K562 (cell line): Measurements from ENCODE around the gene CDHR2. TPM values are rescaled to one million over a fixed set of nuclear protein-coding genes. Genes with fewer than 3 reads are reported as not detected.

ENCODE experiments used
- ATAC-seq: fragments of 200-7000 bp; cut with Tn5 transposase; 3 replicates; pipeline ENCODE4 v1.9.1; 2020; ENCODE audit warnings: moderate library complexity
- BruUV-seq: library from RNA; stranded (reverse); fragments of 400-500 nt; replicated peaks from 2 replicates; lab custom pipeline; 2021; lab: Mats Ljungman, UMichigan
- CTCF ChIA-PET: fragments of 300-600 bp; formaldehyde crosslinking; extraction: SDS; loops from one replicate; lab custom pipeline; 2021; ENCODE audit warnings: low intra/inter-chr PET ratio; lab: Yijun Ruan, JAX
- POLR2A ChIA-PET: fragments of 300-600, 350-650 bp; sonication (Branson Sonifier 250); formaldehyde crosslinking; extraction: SDS; loops from one replicate; lab custom pipeline; 2021; ENCODE audit warnings: antibody characterized with exemption, inconsistent platforms; lab: Yijun Ruan, JAX
- DNase-seq, 4 experiments: peaks; one replicate each; pipeline versions ENCODE4 v3.0.0 to v3.0.0-alpha.2; 2011 to 2018; ENCODE audit warnings: low spot score in 3 of 4, mixed read lengths in 3 of 4; ENCODE audit errors: extremely low read depth in 1 of 4
- FAIRE-seq: peaks from 2 replicates; lab custom pipeline; 2011; peaks lifted over from hg19 to GRCh38; lab: Jason Lieb, UNC
- H2AFZ ChIP-seq: 2 replicates; pipeline ENCODE4 v1.6.0; 2011; ENCODE audit warnings: low read depth, low read length, control low read depth, inconsistent platforms
- H3K27ac ChIP-seq: fragments of 200-600 bp; 3 replicates; pipeline ENCODE4 v1.8.0; 2011; ENCODE audit warnings: low read depth, mild to moderate bottlenecking, control low read depth, inconsistent platforms, low read length, moderate library complexity, mixed read lengths; ENCODE audit errors: extremely low read depth
- H3K27me3 ChIP-seq, 2 experiments: fragments of 300-600 bp in 1 of 2; 2 replicates in 1 of 2; 3 replicates in 1 of 2; pipeline versions ENCODE4 v1.6.0 to v1.8.0; 2011; ENCODE audit warnings: inconsistent platforms in 2 of 2, low read length in 2 of 2, mild to moderate bottlenecking in 1 of 2, mixed read lengths in 1 of 2, moderate library complexity in 1 of 2; ENCODE audit not compliant: control insufficient read depth in 2 of 2, insufficient read depth in 2 of 2
- H3K36me3 ChIP-seq: fragments of 300-600 bp; 3 replicates; pipeline ENCODE4 v1.8.0; 2011; ENCODE audit warnings: mild to moderate bottlenecking, low read length, inconsistent platforms; ENCODE audit not compliant: control insufficient read depth, insufficient read depth
- H3K4me1 ChIP-seq, 2 experiments: fragments of 200-600 bp in 1 of 2; replicated peaks in 1 of 2; 2 replicates in 1 of 2; 3 replicates in 1 of 2; pipeline versions ENCODE4 v1.5.1 to v1.8.0; 2011; ENCODE audit warnings: inconsistent platforms in 2 of 2, low read length in 2 of 2, mild to moderate bottlenecking in 1 of 2, mixed read lengths in 1 of 2, moderate library complexity in 1 of 2; ENCODE audit not compliant: control insufficient read depth in 2 of 2, insufficient read depth in 2 of 2
- H3K4me2 ChIP-seq: 2 replicates; pipeline ENCODE4 v1.6.1; 2011; ENCODE audit warnings: low read length, control low read depth, inconsistent platforms, mixed read lengths; ENCODE audit not compliant: insufficient read depth
- H3K4me3 ChIP-seq: fragments of 200-600 bp; sonication (generic), shearing (Covaris generic); 2 replicates; pipeline ENCODE4 v1.5.1; 2016; ENCODE audit warnings: control low read depth, inconsistent platforms
- H3K79me2 ChIP-seq: fragments of 200-600 bp; 3 replicates; pipeline ENCODE4 v1.8.0; 2011; ENCODE audit warnings: low read length, inconsistent platforms; ENCODE audit not compliant: control insufficient read depth, insufficient read depth
- H3K9ac ChIP-seq, 2 experiments: 2 replicates each; pipeline versions ENCODE4 v1.6.0 to v1.6.1; 2011; ENCODE audit warnings: low read depth in 2 of 2, low read length in 2 of 2, control low read depth in 1 of 2, inconsistent platforms in 1 of 2, mild to moderate bottlenecking in 1 of 2, mixed read lengths in 1 of 2; ENCODE audit not compliant: insufficient read depth in 1 of 2
- H3K9me1 ChIP-seq: one replicate; pipeline ENCODE4 v1.6.0; 2011; ENCODE audit warnings: inconsistent platforms, mild to moderate bottlenecking, low read length, moderate library complexity; ENCODE audit not compliant: control insufficient read depth, insufficient read depth
- H3K9me3 ChIP-seq: replicated peaks from 2 replicates; pipeline ENCODE4 v1.5.1; 2011; ENCODE audit warnings: low read depth, low read length, inconsistent platforms; ENCODE audit not compliant: control insufficient read depth, insufficient read depth
- H4K20me1 ChIP-seq: replicated peaks from 2 replicates; pipeline ENCODE4 v1.6.1; 2011; ENCODE audit warnings: low read length, inconsistent platforms, mixed read lengths; ENCODE audit not compliant: control insufficient read depth, insufficient read depth
- DMBX1 ChIP-seq: fragments of 250-450 bp; sonication (Bioruptor Pico); IDR thresholded peaks from 2 replicates; pipeline ENCODE4 v1.8.0; 2022; ENCODE audit warnings: inconsistent platforms, mild to moderate bottlenecking, moderate library complexity, borderline replicate concordance
- E2F3 ChIP-seq: fragments of 250-450 bp; sonication (Bioruptor Pico); IDR thresholded peaks from 2 replicates; pipeline ENCODE4 v1.4.0; 2020; ENCODE audit warnings: mild to moderate bottlenecking
- POLR2G ChIP-seq: fragments of 200-400 bp; formaldehyde crosslinking; IDR thresholded peaks from 2 replicates; pipeline ENCODE4 v1.6.1; 2017; ENCODE audit warnings: low read depth, mild to moderate bottlenecking, antibody characterized with exemption, low read length, moderate library complexity
- RBFOX2 ChIP-seq: fragments of 200-400 bp; formaldehyde crosslinking; IDR thresholded peaks from 2 replicates; pipeline ENCODE4 v1.6.1; 2017; ENCODE audit warnings: low read depth, mild to moderate bottlenecking, low read length, moderate library complexity
- SMAD4 ChIP-seq: fragments of 250-450 bp; sonication (Bioruptor Pico); conservative IDR thresholded peaks from 2 replicates; pipeline ENCODE4 v1.8.0; 2021; ENCODE audit warnings: inconsistent platforms, mild to moderate bottlenecking, moderate library complexity
- ZFP30 ChIP-seq: fragments of 250-450 bp; sonication (Bioruptor Pico); IDR thresholded peaks from 2 replicates; pipeline ENCODE4 v1.8.0; 2022; ENCODE audit warnings: moderate library complexity, mild to moderate bottlenecking, inconsistent platforms, borderline replicate concordance
- ZNF347 ChIP-seq: fragments of 450-650 bp; formaldehyde crosslinking; IDR thresholded peaks from 2 replicates; pipeline ENCODE4 v1.4.0; 2020; ENCODE audit warnings: low read depth, mild to moderate bottlenecking, moderate library complexity
- ZNF589 ChIP-seq: fragments of 200-800 bp; sonication (Bioruptor generic); IDR thresholded peaks from 2 replicates; pipeline ENCODE4 v1.6.1; 2016; ENCODE audit warnings: low read depth, missing genetic modification characterization, missing compliant biosample characterization
- WGBS: fragments of 100-300 bp; shearing (Covaris generic); methylation state at CpG from one replicate; pipeline ENCODE4 v1.1.6; 2016; ENCODE audit warnings: low coverage, mixed read lengths; ENCODE audit not compliant: insufficient coverage; ENCODE audit errors: missing lambda C conversion rate; 5-methylcytosine and 5-hydroxymethylcytosine counted together
- in situ Hi-C: fragments of 300-500 bp; cut with MboI; formaldehyde crosslinking; loops from 4 replicates; pipeline ENCODE4 v1.15.0; 2018; ENCODE audit warnings: inconsistent platforms, mixed read lengths
- intact Hi-C: fragments of 100-400 bp; cut with micrococcal nuclease; formaldehyde crosslinking; loops from 2 replicates; pipeline ENCODE4 v1.14.2; 2022
- polyA plus RNA-seq, 8 experiments: library from polyadenylated mRNA; depleted of rRNA in 4 of 8; stranded (reverse) in 5 of 8; unstranded in 3 of 8; fragments of >200 nt; fragmentation: Nextera tagmentation in 2 of 8; fragmentation: Illumina TruSeq in 1 of 8; extraction: Ambion mirVana in 2 of 8; extraction: Trizol in 1 of 8; gene quantifications; 2 replicates each; pipeline versions ENCODE4 v1.2.1 to v1.2.3, GENCODE V29; 2011 to 2014; ENCODE audit warnings: inconsistent platforms in 1 of 8, missing spikeins in 1 of 8
- total RNA-seq, 7 experiments: library from RNA; depleted of rRNA in 6 of 7; stranded (reverse); fragments of >200 nt in 6 of 7; fragmentation: Illumina TruSeq in 2 of 7; extraction: Trizol in 2 of 7; gene quantifications; 2 replicates each; pipeline versions ENCODE4 v1.2.1 to v1.2.3, GENCODE V29; 2011 to 2021; ENCODE audit warnings: low replicate concordance in 1 of 7
- TF ChIP-seq, protein P1 (sequence below): fragments of 450-650 bp; IDR thresholded peaks from 2 replicates; pipeline ENCODE4 v1.6.1; 2016; ENCODE audit warnings: mild to moderate bottlenecking, moderate library complexity

Gene CDHR2
- total and polyA plus RNA-seq, 9 of the 15 experiments (the other 6 are each of a cell fraction or from before 2014, with no cell fraction given) = 0.01 to 0.62 (median 0.09) TPM; not detected in 2

DNA sequence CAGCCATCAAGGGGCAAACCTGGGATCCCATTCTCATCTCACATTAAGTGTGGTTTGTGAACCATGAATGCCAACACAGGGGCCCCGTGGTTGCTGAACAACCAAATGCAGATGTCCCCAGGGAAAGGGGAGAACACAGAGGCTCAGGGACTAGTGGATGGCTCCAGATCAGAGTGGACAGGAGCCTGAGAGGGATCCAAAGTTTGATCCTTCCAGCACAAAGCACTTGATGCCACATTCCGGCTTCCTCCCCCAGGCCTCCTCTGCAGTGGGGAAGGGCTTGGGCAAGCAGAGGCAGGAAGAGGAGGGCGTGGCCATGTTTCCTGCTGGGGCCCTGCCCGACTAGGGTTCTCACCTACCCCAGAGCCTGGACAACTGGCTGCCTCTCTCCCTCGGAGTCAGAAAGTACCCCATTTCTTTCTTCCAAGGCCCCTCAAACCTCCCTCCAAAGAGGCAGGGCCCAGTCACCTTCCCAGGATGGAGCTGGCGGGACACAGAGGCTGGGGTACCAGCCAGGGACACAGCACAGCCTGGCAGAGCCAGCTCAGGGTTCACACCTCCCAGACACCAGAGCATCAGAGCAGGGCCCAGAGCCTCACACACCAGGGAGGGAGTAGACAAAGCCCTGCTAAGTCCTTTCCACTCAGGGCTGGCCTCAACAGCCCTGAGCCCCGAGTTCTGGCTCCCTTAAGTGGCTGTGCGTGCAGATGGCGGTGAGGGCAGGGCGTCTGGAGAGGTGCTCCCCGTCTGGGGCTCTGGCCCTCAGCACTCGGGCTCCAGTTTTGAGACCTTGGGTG, 7.6 kb upstream of the CDHR2 start:
- H3K27ac ChIP-seq = peak overlapping the region; percentile 77
- H3K27me3 ChIP-seq = no peaks in the 10 kb centered on the region
- H3K79me2 ChIP-seq = peaks cover 26% of the 10 kb centered on the region
- CTCF ChIA-PET = no interaction called here
- peaks cover 41 to 52% of the 10 kb centered on the region in 2 experiments for H3K4me1 ChIP-seq
- H3K9me1 ChIP-seq = no peaks in the 10 kb centered on the region
- in situ Hi-C loops = no loop called here
- no peaks in the 10 kb centered on the region for H3K9me3 ChIP-seq
- FAIRE-seq (peak; percentile 82), ATAC-seq (peak; percentile 38), DNase-seq (peak in 3 of 4 experiments; percentile 52 to 87 (median 67))
- no TSS peak for BruUV-seq
- peak overlapping the region; percentile 51; the same call in 1 of the 2 replicates for H3K4me3 ChIP-seq
- POLR2A ChIA-PET = interaction anchor here (0.5 to 1.6 kb wide), 2 partner anchors 10 to 17 kb away, joined by 3 to 4 read pairs; no protein-coding TSS in a partner anchor
- peak overlapping the region; percentile 94 for H3K4me2 ChIP-seq
- H2AFZ ChIP-seq = peak overlapping the region; percentile 78
- WGBS = 23% methylated on average over 10 of the region's 12 CpGs
- H3K9ac ChIP-seq = peak overlapping the region; percentile 75 to 94
- intact Hi-C loops = loop anchor here (2.0 kb wide), 1 partner anchor 125 kb away; the partner anchor contains the start of gene CLTB
- H4K20me1 ChIP-seq = no peaks in the 10 kb centered on the region
- H3K36me3 ChIP-seq = no peaks in the 10 kb centered on the region; the same call in 2 of the 3 replicates
- TF ChIP-seq, protein P1, sequence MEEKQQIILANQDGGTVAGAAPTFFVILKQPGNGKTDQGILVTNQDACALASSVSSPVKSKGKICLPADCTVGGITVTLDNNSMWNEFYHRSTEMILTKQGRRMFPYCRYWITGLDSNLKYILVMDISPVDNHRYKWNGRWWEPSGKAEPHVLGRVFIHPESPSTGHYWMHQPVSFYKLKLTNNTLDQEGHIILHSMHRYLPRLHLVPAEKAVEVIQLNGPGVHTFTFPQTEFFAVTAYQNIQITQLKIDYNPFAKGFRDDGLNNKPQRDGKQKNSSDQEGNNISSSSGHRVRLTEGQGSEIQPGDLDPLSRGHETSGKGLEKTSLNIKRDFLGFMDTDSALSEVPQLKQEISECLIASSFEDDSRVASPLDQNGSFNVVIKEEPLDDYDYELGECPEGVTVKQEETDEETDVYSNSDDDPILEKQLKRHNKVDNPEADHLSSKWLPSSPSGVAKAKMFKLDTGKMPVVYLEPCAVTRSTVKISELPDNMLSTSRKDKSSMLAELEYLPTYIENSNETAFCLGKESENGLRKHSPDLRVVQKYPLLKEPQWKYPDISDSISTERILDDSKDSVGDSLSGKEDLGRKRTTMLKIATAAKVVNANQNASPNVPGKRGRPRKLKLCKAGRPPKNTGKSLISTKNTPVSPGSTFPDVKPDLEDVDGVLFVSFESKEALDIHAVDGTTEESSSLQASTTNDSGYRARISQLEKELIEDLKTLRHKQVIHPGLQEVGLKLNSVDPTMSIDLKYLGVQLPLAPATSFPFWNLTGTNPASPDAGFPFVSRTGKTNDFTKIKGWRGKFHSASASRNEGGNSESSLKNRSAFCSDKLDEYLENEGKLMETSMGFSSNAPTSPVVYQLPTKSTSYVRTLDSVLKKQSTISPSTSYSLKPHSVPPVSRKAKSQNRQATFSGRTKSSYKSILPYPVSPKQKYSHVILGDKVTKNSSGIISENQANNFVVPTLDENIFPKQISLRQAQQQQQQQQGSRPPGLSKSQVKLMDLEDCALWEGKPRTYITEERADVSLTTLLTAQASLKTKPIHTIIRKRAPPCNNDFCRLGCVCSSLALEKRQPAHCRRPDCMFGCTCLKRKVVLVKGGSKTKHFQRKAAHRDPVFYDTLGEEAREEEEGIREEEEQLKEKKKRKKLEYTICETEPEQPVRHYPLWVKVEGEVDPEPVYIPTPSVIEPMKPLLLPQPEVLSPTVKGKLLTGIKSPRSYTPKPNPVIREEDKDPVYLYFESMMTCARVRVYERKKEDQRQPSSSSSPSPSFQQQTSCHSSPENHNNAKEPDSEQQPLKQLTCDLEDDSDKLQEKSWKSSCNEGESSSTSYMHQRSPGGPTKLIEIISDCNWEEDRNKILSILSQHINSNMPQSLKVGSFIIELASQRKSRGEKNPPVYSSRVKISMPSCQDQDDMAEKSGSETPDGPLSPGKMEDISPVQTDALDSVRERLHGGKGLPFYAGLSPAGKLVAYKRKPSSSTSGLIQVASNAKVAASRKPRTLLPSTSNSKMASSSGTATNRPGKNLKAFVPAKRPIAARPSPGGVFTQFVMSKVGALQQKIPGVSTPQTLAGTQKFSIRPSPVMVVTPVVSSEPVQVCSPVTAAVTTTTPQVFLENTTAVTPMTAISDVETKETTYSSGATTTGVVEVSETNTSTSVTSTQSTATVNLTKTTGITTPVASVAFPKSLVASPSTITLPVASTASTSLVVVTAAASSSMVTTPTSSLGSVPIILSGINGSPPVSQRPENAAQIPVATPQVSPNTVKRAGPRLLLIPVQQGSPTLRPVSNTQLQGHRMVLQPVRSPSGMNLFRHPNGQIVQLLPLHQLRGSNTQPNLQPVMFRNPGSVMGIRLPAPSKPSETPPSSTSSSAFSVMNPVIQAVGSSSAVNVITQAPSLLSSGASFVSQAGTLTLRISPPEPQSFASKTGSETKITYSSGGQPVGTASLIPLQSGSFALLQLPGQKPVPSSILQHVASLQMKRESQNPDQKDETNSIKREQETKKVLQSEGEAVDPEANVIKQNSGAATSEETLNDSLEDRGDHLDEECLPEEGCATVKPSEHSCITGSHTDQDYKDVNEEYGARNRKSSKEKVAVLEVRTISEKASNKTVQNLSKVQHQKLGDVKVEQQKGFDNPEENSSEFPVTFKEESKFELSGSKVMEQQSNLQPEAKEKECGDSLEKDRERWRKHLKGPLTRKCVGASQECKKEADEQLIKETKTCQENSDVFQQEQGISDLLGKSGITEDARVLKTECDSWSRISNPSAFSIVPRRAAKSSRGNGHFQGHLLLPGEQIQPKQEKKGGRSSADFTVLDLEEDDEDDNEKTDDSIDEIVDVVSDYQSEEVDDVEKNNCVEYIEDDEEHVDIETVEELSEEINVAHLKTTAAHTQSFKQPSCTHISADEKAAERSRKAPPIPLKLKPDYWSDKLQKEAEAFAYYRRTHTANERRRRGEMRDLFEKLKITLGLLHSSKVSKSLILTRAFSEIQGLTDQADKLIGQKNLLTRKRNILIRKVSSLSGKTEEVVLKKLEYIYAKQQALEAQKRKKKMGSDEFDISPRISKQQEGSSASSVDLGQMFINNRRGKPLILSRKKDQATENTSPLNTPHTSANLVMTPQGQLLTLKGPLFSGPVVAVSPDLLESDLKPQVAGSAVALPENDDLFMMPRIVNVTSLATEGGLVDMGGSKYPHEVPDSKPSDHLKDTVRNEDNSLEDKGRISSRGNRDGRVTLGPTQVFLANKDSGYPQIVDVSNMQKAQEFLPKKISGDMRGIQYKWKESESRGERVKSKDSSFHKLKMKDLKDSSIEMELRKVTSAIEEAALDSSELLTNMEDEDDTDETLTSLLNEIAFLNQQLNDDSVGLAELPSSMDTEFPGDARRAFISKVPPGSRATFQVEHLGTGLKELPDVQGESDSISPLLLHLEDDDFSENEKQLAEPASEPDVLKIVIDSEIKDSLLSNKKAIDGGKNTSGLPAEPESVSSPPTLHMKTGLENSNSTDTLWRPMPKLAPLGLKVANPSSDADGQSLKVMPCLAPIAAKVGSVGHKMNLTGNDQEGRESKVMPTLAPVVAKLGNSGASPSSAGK = peak; percentile 3; the same call in 1 of the 2 replicates
- no peak for TF ChIP-seq ZNF347
- no peak for TF ChIP-seq ZFP30 (CRISPR knock-in tag)
- 0 out of 2 replicates have a peak, but pooled peaks have one; percentile 26 for TF ChIP-seq E2F3
- peak; percentile 67 for TF ChIP-seq RBFOX2
- TF ChIP-seq DMBX1 (CRISPR knock-in tag) = peak; percentile 58; the same call in 1 of the 2 replicates
- peak; percentile 76 for TF ChIP-seq POLR2G
- TF ChIP-seq ZNF589 (CRISPR knock-in tag) = peak; percentile 45
- peak; percentile 13; the same call in 1 of the 2 replicates for TF ChIP-seq SMAD4 (CRISPR knock-in tag)
